Breast epithelium (tissue), 3 donors: ENCODE data around the gene MYBPH.

Source experiments
- CTCF ChIP-seq, 3 donors: fragments of 450-650 bp; IDR thresholded peaks; one replicate each; pipeline ENCODE4 v1.5.1; 2016 to 2017; ENCODE audit warnings: antibody characterized with exemption in 3 of 3, mild to moderate bottlenecking in 3 of 3, moderate library complexity in 3 of 3
- POLR2AphosphoS5 ChIP-seq, 3 donors: sonication (generic); formaldehyde crosslinking; IDR thresholded peaks; one replicate each; pipeline ENCODE4 v1.6.1; 2017; ENCODE audit warnings: antibody characterized with exemption in 3 of 3

GRCh38 chr1:203139976-203140475 lies 35.6 kb downstream of the MYBPH start:
- TF ChIP-seq CTCF (IDR thresholded peaks at IDR 0.05) = no peak
- TF ChIP-seq POLR2AphosphoS5 (IDR thresholded peaks at IDR 0.05) = no peak
